Measurements from ENCODE around the gene LDLRAD3.
"Not testable (repeated sequence)": the region's sequence is repeated elsewhere in the genome, so short reads cannot be mapped to it uniquely, and the experiment has no call there.

LDLRAD3 gene, protein sequence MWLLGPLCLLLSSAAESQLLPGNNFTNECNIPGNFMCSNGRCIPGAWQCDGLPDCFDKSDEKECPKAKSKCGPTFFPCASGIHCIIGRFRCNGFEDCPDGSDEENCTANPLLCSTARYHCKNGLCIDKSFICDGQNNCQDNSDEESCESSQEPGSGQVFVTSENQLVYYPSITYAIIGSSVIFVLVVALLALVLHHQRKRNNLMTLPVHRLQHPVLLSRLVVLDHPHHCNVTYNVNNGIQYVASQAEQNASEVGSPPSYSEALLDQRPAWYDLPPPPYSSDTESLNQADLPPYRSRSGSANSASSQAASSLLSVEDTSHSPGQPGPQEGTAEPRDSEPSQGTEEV

DNA sequence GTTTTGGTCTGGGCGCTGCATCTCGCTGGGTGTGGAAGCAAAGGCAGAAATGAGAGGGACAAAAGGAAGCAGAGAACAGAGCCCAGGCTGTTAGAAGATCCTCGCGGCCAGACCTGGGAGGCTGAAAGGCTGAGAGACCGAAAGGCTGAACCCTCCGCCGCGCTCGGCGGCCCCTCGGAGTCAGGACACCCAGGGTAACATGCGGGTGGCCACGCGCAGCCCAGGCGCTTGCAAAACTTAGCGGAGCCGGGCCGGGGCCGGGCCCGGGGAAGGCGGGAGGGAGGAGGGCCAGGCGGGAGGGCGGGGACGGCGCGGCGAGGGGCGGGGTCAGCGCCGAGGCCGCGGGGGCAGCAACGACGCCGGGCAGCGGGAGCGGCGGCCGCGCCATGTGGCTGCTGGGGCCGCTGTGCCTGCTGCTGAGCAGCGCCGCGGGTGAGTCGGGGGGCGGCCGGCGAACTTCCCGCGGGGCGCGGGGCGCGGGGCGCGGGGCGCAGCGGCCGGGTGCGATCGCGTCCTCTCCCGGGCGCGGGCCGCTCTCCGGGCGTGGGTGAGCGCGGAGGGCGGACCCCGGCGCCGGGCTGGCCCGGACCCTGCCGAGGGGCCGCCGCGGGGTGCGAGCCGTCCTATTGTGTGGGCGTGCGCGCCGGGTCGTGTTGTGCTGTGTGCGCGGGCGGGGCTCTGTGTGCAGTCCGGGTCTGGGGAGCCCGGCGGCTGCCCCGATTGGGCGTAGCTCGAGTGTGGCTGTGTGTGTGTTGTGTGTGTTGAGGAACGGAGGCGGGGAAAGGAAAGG, at the start of gene LDLRAD3:
TSS of gene LDLRAD3 (plus strand) at position 350 of the 790 bp plus-strand sequence. CDS start at position 387, 37 bp downstream.
- DNase-seq, result peak; percentile 88

DNA sequence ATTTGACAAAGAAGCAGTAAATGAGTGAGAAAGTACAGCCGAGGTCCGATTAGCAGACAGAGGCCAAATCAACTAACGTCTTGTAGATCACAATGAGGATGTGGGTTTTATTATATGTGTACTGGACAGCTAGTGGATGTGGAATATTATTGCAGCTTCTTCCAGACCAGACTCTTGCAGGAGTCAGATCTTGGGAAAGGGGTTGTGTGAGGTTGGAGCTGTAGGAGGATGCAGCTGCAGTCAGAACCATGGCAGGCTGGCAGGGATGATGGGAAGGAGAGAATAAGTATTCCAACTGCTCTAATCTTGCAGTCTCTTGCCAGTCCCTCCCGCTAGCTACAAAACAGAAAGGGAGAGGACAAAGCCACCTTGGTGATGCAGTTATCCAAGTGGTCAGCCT, 46.8 kb upstream of the LDLRAD3 start:
- no peak for DNase-seq

DNA sequence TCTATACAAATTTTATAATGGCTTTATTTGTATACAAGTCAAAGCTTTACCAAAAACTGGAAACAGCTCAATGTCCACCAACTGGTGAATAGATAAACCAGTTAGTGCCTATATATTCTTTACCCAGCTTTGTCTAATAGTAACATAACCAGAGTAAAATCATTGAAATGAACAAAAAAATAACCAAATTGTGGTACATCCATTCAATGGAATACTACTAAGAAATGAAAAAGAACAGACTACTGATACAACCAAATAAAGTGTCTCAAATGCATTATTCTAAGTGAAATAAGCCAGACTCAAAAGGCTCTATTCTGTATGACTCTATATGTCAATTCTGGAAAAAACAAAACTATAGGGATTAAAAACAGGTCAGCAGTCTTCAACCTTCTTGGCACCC, 40.9 kb upstream of the LDLRAD3 start:
- DNase-seq, result no peak

DNA sequence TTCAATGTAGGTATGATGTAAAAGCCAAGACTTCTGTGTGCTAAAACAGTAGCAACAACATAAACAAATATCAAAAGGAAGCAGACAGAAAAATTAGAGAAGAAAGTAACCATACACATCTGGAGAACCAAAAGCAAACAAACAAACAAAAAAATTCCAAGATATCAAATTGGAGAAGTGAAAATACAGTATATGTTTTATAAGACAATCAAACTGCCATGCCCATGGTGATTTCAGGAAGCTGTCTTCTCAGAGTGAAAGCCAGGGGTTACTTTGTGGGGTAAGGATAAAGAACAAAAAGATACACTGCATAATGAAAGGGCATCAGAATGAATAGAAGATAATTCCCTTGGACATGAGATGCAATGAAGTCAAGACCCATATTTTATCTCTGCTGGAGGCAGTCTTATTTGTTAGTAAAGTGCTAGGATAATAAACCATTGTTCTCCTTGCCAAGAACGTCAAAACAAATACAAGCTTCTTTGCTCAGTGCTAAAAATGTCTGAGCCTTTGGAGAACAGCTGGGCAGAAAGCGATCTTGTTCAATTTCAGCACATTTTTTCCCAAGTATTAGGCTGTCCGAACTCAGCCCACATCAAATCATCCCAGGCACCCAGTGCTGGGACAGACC, 38.1 kb upstream of the LDLRAD3 start:
- DNase-seq, result peak; percentile 34

DNA sequence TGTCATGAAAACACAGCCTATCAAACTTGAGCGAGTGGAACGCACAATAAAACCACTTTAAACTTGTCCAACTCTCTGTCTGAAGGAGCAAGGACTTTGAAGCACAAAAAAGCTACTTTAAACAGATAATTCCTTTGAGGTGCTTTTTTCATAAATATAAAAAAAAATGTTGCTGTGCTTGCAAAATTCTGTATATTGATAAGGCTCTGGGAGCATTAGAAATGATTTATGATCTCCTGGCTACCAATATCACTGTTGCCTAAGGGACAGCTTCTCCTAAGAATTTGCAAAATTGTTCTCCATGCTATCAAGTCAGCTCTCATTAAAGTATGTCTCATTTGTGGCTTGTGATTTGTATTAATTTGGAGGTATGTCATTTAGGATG, 37.6 kb upstream of the LDLRAD3 start:
- DNase-seq, result no peak

DNA sequence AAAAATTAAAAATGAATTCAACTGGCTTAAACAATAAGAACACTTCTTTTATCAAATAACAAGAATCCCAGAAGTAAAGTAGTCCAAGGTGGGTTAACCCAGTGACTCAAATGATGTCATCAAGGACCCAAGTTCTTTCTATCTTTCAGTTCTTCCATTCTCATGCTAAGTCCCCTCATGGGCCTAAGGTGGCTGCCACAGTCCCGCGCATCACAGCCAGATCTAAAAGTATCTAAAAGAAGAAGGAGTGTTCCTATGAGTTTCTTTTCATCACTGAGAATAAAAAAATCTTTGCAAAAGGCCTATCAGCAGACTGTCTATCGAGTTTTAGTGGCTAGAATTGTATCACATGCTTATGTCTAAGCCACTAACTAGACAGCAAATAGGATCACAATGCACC, 37.2 kb upstream of the LDLRAD3 start:
- no peak for DNase-seq

DNA sequence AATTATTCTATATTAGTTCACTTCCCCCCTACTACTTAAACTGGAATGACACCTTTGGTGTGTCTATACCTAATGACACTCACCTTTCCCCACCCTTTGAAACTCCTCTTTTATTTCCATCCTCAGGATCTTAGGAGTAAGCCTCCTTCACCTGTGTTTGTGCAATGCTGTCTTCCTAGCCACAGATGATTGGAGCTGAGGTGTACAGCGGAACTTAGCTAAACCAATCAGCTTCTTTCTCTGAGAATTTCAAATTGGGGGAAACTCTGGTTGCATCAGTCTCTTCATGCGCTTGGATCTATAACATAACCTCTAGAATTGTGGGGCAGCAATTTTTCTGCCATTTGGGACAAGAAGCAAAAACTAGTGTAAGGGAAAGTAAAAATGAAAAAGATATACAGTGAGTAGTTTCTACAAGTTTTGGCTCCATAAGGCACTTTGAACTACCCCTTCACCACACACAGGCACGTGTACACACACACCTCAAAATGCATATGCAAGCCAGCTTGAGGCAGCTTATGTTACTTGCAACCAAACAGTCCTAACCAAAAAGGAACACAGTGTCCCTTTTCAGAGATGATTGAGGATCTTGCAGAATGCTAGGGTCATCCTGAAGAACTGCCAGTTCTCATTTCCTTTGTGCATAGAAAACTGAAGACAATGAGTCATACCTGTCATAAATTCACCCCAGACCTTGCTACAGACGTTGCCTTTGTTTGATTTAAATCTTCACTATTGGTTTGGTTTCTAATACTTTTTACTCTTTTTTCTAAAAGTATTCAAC, 36.0 kb upstream of the LDLRAD3 start:
- no peak for DNase-seq

DNA sequence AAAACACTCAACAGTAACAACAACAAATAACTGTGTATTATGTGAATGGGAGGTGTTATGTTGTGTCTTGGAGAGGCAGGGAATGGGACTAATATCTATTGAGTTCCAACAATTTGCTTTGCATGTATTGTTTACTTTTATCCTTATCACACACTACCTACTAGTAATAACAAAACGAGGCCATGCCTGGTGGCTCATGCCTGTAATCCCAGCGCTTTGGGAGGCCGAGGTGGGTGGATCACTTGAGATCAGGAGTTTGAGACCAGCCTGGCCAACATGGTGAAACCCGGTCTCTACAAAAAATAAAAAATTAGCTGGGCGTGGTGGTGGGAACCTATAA, 35.5 kb upstream of the LDLRAD3 start:
- DNase-seq, result not testable (repeated sequence)

DNA sequence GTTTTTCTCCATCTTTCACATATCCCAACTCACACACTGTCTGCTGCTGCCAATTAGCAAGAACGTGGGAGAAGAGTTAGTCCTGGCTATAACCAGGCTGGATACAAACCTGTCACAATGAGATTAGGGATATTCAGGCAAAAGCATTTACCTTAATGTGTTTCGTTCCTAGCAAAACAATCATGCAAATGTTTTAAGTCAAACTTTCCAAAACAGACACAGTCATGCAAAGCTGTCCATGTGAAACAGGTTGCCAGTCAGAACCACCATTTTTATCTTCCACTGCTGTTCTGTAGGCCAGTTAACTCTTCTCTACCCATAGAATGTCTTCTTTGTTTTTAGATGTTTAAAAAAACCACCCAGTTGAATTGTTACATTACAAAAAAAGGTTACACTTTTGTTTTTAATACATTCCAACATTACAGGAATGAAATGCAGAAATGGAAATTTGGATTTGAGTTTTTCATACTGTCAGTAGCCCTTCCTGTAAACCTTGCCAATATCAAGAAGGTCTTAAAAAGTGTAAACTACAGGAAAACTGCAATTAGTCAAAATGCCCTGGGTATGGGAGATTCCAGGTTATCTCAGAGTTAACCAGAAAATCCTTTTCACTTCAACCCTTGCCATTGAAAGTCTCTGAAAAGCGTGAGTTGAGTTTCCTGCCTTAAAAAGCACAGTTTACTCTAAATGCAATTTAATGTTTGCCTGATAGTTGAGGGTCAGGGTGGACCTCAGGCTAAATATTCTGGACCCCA, 34.2 kb upstream of the LDLRAD3 start:
- no peak for DNase-seq

DNA sequence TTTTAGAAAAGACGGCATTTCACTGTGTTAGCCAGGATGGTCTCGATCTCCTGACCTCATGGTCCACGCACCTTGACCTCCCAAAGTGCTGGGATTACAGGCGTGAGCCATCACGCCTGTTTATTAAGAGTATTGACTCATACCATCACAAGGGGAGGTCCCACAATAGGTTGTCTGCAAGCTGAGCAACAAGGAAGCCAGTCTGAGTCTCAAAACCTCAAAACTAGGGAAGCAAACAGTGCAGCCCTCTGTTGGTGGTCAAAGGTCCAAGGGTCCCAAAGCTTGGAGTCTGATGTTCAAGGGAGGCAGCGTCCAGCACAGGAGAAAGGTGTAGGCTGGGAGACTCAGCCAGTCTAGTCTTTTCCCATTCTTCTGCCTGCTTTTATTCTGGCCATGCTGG, 32.8 kb upstream of the LDLRAD3 start:
- no peak for DNase-seq

DNA sequence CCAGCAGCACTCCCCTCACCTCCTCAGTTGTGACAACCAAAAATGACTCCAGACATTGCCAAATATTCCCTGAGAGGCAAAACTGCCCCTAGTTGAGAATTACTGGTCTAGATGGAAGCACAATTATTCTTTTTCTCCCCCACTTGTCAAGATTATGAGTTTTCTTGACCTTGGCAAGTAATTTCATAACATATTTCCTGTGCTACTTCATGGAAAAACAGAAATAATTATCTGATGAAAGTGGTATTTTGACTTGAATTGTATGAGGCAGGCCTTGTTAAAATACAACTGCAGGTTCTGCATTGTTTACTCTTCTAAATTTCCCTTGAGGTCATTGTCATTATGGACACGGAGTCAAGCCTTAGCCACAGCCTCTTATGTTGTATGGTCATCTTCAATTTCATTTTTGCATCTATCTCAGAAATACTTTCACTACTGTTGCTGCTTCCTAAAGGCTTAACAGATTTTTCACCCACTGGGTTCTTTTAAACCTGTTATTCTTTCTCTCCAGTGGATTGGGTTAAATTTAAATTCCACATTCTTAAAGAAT, 32.2 kb upstream of the LDLRAD3 start:
- DNase-seq, result no peak

DNA sequence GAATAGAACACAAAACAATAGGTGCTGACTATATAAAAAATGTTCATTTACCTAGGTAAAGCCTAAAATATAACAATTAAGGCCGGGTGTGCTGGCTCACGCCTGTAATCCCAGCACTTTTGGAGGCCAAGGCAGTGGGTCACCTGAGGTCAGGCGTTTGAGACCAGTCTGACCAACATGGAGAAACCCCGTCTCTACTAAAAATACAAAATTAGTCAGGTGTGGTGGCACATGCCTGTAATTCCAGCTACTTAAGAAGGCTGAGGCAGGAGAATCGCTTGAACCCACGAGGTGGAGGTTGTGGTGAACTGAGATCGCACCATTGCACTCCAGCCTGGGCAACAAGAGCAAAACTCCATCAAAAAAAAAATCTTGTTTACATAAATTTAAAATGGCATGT, 31.4 kb upstream of the LDLRAD3 start:
- not testable (repeated sequence) for DNase-seq

DNA sequence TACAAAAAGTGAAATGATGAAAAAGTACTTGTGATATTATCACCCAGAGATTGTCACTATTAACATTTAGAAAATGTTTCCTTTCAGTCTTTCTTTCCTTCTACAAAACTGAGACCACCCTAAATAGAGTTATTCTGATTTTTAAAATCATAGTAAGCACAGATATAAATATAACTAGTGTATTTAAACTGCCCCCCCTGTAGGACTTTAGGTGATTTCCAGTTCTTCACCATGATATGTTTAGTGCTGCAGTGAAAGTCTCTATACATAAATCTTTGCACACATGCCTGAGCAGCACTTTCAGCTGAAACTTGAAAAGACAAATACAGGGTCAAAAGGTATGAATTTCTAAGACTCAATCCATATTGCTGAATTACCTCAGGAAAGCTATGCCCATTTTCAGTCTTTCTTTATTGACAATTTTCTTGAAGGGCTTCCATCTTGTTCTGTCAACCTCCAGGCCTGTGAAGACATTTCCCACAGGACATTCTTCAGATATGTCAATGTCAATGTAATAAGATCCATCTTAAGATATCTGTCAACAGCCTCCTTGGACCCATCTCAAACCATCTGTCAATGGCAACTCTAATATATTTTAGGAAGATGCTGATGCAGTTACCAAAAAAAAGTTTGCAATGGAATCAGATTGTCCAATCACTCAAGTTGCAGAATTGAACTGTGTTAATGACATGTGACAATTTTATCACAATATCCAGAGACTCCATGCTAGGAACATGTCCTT, 30.8 kb upstream of the LDLRAD3 start:
- no peak for DNase-seq

DNA sequence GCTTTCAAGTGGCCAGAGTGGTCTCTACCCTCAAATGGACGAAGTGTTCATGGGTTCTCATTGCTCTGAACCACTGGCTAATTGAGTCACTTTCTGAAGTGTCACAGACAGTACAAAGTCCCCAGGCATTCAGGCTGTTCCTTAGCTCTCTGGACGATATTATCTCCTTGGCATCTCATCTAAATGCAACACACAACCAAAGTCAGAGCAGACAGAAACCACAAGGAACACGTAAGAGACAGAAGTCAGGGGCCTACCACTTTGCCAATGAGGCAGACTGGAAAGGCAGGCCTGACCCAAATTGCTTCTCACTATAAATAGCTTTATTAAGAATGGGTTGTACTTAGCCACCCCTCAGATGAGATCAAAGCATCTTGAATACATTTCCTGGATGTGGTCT, 29.0 kb upstream of the LDLRAD3 start:
- no peak for DNase-seq

DNA sequence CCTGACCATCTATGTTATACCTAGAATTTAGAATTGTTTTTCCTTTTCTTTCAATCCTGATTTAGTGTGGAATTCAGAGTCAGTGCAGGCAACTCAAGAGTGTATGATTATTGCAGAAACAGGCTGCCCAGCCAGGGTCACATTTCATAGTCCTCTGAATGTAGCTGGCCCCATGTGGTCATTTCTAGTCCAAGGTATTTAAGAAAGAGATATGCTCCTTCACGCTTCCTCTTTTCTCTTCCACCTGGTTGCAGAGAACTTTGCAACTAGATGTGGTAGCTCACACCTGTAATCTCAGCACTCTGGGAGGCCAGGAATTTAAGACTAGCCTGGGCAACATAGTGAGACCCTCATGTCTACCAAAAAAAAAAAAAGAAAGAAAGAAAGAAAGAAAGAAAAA, 27.6 kb upstream of the LDLRAD3 start:
- DNase-seq, result no peak

DNA sequence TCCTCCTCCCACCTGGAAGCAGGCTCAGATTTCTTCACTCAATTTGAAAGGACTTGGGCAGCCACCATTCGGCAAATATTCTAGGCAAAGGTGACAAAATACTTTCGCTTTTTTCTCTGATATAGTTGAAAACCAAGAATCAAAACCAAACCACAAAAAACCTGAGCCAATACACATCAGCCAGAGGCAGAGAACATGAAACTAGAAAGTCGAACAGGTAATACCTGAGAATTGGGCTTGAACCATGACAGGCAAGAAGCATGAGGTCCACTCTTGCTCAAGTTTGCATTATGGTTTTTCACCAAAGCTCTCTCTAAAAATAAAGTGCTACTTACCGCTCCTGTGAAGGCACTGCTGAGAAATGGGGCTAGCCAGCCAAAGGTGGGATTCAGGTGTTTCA, 26.2 kb upstream of the LDLRAD3 start:
- no peak for DNase-seq

DNA sequence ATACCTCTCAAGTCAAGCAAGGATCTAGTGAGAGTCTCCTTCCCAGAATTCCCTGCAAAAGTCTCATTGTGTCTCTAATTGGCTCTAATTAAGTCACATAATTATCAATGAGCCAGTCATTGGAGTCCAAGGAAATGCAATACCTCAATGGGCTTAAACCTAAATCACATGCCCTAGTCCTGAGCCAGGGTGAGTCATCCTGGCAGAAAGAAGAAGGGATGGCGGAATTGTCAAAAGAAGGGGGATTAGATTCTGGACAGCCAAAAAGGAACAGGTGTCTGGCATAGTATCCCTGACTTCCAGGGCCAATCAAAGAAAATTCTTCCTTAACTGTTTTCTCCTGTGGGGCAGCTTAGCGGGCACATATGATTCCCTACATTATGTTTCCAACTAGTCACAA, 25.1 kb upstream of the LDLRAD3 start:
- DNase-seq, result peak; percentile 35

DNA sequence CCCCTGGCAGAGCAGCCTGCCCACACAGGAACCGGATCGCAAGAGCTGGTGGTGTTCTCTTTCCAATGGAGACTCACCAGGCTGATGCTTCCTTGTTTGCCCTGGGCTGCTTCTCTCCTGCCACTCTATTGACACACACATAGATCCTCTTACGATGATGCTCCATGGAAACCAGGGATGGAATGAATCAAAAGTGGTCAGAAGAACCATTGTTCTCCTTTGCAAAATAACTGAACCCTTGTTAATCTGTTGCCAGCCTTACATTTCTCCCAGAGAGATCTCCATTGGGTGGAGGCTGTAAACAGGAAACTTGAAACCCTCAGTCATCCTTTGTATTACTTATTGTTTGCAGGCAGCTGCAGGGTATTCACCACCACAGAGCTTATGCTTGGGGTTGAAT, 24.6 kb upstream of the LDLRAD3 start:
- peak; percentile 83 for DNase-seq

DNA sequence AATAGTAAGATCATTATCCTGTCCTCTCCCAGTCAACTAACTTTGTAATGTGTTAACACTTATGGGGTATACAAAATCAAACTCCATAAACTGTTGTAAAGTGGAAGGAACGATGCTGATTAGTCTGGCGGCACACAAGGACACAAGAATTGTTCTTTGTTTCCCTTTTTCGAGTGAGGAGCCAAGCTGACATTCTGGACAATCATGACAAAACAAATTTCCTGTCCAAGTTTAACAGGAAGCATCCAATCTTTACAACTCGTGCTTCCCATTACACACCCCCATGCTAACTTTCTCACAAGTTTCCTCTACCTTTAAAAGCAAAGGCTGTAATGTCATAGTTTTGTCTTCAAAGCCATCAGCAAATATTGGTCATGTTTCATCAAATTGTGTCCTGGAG, 20.4 kb upstream of the LDLRAD3 start:
- DNase-seq, result no peak

DNA sequence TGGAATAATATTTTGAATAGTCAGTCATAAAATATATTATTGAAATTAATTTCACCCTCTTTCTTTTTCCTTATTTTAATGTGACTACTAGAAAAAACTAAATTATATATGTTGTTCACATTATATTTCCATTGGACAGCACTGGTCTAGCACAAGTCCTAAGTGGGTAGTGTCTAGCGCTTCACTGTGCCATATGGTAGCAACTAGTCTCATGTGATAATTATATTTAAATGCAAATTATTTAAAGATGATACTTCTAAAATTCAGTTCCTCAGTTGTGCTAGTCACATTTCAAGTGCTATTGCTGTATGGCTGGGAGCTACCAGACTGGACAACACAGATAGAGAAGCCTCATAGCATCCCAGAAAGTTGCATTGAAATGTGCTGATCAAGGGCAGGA, 19.1 kb upstream of the LDLRAD3 start:
- no peak for DNase-seq

DNA sequence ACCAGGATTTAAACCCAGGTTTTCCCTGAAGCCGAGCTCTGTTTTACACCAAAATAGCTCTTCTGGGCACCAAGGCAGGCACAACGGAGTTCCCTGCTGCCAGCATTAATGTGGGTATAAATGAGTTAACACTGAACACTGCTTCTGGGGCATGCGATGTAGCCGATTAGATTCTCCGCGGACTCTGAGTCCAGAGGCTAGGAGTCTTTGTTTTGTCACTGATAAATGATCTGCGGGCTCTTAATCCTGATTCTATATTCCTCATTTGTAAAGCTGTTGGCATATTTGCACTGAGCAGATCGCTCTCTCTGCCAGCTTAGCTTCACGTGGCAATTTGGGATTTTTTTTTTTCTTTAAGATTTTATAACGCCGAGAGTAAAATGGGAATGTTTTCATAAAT, 16.8 kb upstream of the LDLRAD3 start:
- no peak for DNase-seq

DNA sequence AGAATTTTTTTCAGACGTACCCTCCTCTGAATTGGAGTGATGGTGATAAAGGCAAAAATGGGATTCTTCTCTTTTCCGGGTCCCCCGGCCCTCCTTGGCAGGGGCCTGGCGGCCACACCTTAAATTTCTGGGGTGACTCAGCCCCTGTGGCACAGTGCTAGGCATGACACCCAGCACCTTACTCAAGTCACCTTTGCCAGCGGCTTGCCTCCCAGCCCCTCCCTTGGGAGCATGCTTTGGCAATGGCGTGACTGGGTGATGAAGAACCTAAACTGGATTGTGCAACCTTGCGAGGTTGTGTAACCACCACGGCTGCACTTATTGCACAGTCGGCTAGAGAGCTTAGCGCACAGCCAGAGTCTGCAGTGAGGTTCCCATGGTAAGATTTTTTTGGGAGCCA, 16.2 kb upstream of the LDLRAD3 start:
- DNase-seq, result no peak
